ENCODE measurements around the gene MAGED2.
A peak's percentile ranks its signal among the peaks of the same experiment; 100 is the strongest.
"Not testable (repeated sequence)": the region's sequence is repeated elsewhere in the genome, so short reads cannot be mapped to it uniquely, and the experiment has no call there.

Gene MAGED2

GRCh38 chrX:54807524-54808108, at the start of gene MAGED2:
Gene MAGED2 (plus strand): TSS chrX:54807745. CDS start chrX:54809332, 1,587 bp downstream.
- peak; percentile 68 for DNase-seq (ENCODE audit: low read depth, low spot score)

- no peak for DNase-seq (ENCODE audit: low read depth, low spot score)
These were observed 49.2 kb upstream of the MAGED2 start for GRCh38 chrX:54758114-54759055.

- DNase-seq (ENCODE audit: low read depth, low spot score): peak; percentile 8
These were observed 33.0 kb upstream of the MAGED2 start for GRCh38 chrX:54774391-54775094.

GRCh38 chrX:54776061-54776460, 31.5 kb upstream of the MAGED2 start:
- no peak for DNase-seq (ENCODE audit: low read depth, low spot score)

GRCh38 chrX:54776987-54777672, 30.4 kb upstream of the MAGED2 start:
- no peak for DNase-seq (ENCODE audit: low read depth, low spot score)

- DNase-seq (ENCODE audit: low read depth, low spot score): no peak
These were observed 21.6 kb upstream of the MAGED2 start for GRCh38 chrX:54785901-54786300.

- DNase-seq (ENCODE audit: low read depth, low spot score): no peak
These were observed 20.6 kb upstream of the MAGED2 start for GRCh38 chrX:54786967-54787366.

- DNase-seq (ENCODE audit: low read depth, low spot score): no peak
These were observed 19.1 kb upstream of the MAGED2 start for GRCh38 chrX:54788446-54788845.

GRCh38 chrX:54789405-54789804, 18.1 kb upstream of the MAGED2 start:
- not testable (repeated sequence) for DNase-seq (ENCODE audit: low read depth, low spot score)

- DNase-seq (ENCODE audit: low read depth, low spot score): no peak
These were observed 13.5 kb upstream of the MAGED2 start for GRCh38 chrX:54794028-54794427.

- no peak for DNase-seq (ENCODE audit: low read depth, low spot score)
These were observed 12.8 kb upstream of the MAGED2 start for GRCh38 chrX:54794795-54795194.

GRCh38 chrX:54798137-54798536, 9.4 kb upstream of the MAGED2 start, which contains the start of gene ITIH6:
Gene ITIH6 (minus strand): TSS chrX:54798255. CDS start chrX:54798210, 45 bp downstream.
- no peak for DNase-seq (ENCODE audit: low read depth, low spot score)

- DNase-seq (ENCODE audit: low read depth, low spot score): no peak
These were observed 8.5 kb upstream of the MAGED2 start for GRCh38 chrX:54799046-54799445.

GRCh38 chrX:54808109-54808604, 612 bp downstream of the MAGED2 start:
- peak; percentile 71 for DNase-seq (ENCODE audit: low read depth, low spot score)

GRCh38 chrX:54808605-54809483, 1.3 kb downstream of the MAGED2 start:
- peak; percentile 97 for DNase-seq (ENCODE audit: low read depth, low spot score)

- DNase-seq (ENCODE audit: low read depth, low spot score): no peak
These were observed 3.0 kb downstream of the MAGED2 start for GRCh38 chrX:54810532-54810931.

GRCh38 chrX:54811301-54811885, 3.8 kb downstream of the MAGED2 start:
- no peak for DNase-seq (ENCODE audit: low read depth, low spot score)

- DNase-seq (ENCODE audit: low read depth, low spot score): no peak
These were observed 4.8 kb downstream of the MAGED2 start for GRCh38 chrX:54812306-54812705.

- no peak for DNase-seq (ENCODE audit: low read depth, low spot score)
These were observed 9.8 kb downstream of the MAGED2 start for GRCh38 chrX:54817220-54817820.

- DNase-seq (ENCODE audit: low read depth, low spot score): no peak
These were observed 10.7 kb downstream of the MAGED2 start for GRCh38 chrX:54818221-54818620.

Measured in astrocyte of the hippocampus (primary cell).